WERI-Rb-1 (cell line): Measurements from ENCODE around the gene NR3C2.

Experiments
- DNase-seq: peaks from one replicate; pipeline ENCODE4 v3.0.0-alpha.2; 2020
- H3K27ac ChIP-seq: fragments of 250-450 bp; sonication (Bioruptor Pico); 2 replicates; pipeline ENCODE4 v1.5.1; 2020; ENCODE audit warnings: mild to moderate bottlenecking, moderate library complexity
- H3K27me3 ChIP-seq: fragments of 250-450 bp; sonication (Bioruptor Pico); 2 replicates; pipeline ENCODE4 v1.5.1; 2021; ENCODE audit warnings: mild to moderate bottlenecking, low read depth, moderate library complexity; ENCODE audit not compliant: insufficient read depth, severe bottlenecking
- H3K36me3 ChIP-seq: fragments of 250-450 bp; sonication (Bioruptor Pico); 2 replicates; pipeline ENCODE4 v1.5.1; 2020; ENCODE audit warnings: mild to moderate bottlenecking, moderate library complexity
- H3K4me3 ChIP-seq: 2 replicates; pipeline ENCODE4 v1.5.1; 2011; ENCODE audit warnings: low read depth, mild to moderate bottlenecking, control low read depth, low read length
- H3K9me3 ChIP-seq: fragments of 250-450 bp; sonication (Bioruptor Pico); 2 replicates; pipeline ENCODE4 v1.5.1; 2021; ENCODE audit warnings: mild to moderate bottlenecking, moderate library complexity; ENCODE audit not compliant: severe bottlenecking
- TF ChIP-seq, protein P1 (sequence below): IDR thresholded peaks from 2 replicates; pipeline ENCODE4 v1.5.1; 2011; ENCODE audit warnings: low read depth, mild to moderate bottlenecking, control low read depth, inconsistent platforms, low read length

NR3C2 gene

DNA sequence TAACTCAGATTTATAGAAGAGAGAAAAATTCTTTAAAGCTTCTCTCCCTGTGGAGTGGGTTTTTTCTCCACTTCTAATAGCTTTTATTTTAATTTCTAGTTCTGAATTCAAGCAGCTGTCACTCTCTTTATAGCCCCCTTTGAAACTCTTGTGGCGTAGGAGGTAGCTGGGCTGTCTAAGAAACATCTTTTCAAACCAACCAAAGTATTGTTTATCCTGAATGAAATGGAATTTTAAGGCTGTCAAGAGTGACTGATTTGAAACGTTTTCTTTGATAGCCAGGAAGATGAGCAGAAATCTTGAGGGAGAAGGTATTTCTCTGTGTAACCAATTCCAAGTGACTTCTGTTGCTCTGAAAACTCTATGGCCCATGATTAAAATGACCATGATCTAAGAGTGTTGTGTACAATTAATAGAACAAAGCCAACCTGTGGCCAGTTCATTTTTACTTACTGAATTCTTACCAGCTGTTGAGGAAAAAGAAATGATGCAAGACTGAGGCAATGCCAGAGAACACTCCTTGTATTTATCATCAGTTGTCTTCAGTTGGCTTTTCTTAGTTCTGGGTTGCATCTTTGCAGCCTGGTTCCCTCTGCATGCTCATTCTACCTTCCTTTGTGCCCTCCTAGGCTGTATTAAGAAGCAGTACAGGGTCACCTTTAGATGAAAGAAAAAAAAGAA is 411.9 kb downstream of the NR3C2 start:
- DNase-seq, result no peak
- H3K27me3 ChIP-seq, result no peaks in the 10 kb centered on the region
- H3K4me3 ChIP-seq, result no peak overlapping the region
- no peak overlapping the region for H3K27ac ChIP-seq
- TF ChIP-seq, protein P1, sequence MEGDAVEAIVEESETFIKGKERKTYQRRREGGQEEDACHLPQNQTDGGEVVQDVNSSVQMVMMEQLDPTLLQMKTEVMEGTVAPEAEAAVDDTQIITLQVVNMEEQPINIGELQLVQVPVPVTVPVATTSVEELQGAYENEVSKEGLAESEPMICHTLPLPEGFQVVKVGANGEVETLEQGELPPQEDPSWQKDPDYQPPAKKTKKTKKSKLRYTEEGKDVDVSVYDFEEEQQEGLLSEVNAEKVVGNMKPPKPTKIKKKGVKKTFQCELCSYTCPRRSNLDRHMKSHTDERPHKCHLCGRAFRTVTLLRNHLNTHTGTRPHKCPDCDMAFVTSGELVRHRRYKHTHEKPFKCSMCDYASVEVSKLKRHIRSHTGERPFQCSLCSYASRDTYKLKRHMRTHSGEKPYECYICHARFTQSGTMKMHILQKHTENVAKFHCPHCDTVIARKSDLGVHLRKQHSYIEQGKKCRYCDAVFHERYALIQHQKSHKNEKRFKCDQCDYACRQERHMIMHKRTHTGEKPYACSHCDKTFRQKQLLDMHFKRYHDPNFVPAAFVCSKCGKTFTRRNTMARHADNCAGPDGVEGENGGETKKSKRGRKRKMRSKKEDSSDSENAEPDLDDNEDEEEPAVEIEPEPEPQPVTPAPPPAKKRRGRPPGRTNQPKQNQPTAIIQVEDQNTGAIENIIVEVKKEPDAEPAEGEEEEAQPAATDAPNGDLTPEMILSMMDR, result no peak
- peaks cover 4% of the 10 kb centered on the region for H3K36me3 ChIP-seq
- no peaks in the 10 kb centered on the region for H3K9me3 ChIP-seq

DNA sequence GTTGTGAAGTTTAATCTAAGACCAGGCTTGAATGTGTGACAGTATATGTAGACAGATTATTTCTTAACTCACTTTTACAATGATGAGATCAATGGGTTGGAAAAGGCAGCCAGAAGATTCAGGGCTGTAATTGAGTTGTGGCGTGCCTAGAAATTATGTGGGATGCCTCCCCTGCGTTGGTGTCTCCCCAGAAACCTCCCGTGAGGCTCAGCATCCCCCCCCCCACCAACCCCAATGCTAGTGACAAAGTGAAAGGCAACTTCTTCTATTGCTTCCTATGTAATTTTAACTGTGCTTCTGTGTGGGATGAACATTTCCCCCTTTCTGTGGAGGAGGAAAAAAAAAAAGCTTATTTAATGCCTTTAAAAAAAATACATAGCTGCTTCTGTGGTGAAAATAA is 412.4 kb downstream of the NR3C2 start:
- Histone ChIP-seq H3K27ac (no peak overlapping the region), H3K4me3 (no peak overlapping the region), H3K27me3 (no peaks in the 10 kb centered on the region), H3K36me3 (peaks cover 4% of the 10 kb centered on the region), H3K9me3 (no peaks in the 10 kb centered on the region)
- no peak for DNase-seq
- TF ChIP-seq, protein P1, result no peak
